CD4-positive, alpha-beta T cell treated with Interleukin-1 beta for 1 hour (primary cell): ENCODE results near the gene MAP2K5.

Experiments used
- DNase-seq, 2 donors: peaks; one replicate each; pipeline ENCODE4 v3.0.0-alpha.2; 2020 to 2022

The MAP2K5 gene

DNA sequence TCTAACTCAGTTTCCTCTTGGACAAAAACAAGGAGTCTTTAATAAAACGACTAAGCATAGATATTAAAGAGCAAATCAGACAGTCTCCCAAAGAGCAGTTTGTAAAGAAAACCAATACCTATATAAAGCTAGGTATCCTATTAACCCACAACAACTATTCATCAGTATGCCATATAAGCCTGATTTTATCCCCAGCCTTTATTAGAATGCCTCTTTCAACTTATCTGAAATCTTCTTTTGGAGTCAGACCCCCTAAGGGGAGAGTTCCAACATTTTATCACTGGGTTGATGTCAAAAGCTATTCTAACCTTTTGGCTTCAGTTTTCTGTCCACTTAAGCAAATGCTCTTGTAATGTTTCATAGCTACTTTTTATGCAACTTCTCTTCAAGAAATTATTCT, 17.8 kb downstream of the MAP2K5 start:
- no peak for DNase-seq

DNA sequence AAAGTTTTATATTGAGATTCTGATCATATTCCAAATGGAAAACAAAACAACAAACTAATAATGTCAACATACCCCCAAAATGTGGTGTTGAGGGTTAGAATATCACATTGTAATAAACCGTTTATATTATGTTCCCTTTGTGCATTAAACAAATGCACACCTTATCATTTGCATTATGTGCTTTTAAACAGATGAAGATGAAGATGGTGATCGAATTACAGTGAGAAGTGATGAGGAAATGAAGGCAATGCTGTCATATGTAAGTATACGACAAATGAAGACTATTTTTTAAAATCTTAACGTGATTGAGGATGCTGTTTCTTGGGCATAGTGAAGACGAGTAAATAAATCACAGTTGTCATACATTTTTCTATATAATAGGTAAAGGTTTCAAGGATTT, 20.6 kb downstream of the MAP2K5 start:
- no peak for DNase-seq

DNA sequence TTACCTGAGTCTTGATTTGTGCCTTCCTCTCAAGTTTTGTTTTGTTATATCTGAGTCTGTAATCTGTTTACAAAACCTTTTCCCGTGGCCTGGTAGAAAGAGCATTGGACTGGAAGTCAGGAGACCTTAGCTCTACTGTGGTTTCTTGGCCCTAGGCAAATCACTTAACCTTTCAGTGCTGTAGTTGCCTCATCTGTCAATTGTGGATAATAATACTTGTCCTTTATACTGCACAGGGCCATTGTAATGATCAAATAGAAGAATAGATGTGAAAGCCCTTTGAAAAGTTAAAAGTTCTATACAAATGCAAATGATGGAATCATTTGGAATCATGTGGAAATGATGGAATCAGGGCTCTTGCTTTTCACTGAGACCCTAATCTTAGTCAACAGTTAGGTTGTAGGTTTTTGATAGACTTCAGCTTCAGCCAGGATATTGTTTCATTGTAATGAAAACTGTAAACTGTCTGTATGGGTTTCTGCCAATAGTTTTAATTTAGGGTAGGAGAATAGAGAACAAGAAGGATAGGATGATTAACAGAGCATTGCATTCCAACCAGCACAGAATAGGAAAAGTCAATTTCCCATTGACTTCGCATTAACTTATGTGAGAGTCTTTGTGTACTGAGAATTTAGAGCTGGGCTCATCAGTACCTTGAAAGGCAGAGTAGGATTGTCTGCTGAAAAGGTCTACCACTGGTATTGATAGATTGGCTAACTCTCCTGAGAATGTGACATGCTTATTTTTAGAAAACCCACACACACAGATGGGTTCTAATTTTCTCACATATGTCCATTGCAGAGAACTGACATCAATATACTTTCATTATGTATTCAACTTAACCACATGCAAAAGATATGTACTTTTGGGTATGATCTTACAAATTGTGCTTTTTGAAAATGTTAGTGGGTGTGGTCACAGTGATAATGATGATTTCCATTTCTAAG, 21.8 kb downstream of the MAP2K5 start:
- no peak for DNase-seq

DNA sequence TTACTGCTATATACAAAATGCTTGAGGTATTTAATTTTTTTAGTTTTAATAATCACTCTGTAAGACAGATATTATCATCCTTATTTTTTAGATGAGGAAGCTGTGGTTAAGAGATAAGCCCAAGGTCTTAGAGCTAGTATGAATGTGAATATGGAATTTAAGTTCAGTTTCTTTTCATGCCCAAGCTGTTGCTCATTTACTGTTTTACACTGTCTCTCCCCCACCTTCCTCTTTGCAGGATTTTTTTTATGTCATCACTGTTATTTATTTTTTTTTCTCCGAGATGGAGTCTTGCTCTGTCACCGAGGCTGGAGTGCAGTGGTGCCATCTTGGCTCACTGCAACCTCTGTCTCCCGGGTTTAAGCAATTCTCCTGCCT, 22.5 kb downstream of the MAP2K5 start:
- DNase-seq, result no peak

DNA sequence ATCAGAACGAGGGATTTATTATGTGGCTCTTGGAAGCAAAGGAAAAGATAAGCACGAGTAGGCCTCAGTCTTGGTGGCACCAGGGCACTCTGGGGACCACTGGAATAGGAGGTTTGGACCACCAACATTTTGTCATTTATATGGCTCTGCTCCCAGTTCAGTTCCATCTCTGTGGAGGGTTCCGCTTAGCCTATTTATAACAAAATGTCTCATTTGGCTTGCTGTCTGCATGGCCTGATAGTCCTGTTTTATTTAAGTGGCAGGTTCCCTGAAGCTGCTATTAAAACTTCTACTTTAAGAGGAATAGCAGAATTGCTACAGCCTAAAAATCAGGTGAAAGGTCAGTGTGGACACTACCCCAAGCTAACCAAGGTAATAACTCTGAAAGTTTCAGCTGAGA, 27.2 kb downstream of the MAP2K5 start:
- DNase-seq, result no peak

DNA sequence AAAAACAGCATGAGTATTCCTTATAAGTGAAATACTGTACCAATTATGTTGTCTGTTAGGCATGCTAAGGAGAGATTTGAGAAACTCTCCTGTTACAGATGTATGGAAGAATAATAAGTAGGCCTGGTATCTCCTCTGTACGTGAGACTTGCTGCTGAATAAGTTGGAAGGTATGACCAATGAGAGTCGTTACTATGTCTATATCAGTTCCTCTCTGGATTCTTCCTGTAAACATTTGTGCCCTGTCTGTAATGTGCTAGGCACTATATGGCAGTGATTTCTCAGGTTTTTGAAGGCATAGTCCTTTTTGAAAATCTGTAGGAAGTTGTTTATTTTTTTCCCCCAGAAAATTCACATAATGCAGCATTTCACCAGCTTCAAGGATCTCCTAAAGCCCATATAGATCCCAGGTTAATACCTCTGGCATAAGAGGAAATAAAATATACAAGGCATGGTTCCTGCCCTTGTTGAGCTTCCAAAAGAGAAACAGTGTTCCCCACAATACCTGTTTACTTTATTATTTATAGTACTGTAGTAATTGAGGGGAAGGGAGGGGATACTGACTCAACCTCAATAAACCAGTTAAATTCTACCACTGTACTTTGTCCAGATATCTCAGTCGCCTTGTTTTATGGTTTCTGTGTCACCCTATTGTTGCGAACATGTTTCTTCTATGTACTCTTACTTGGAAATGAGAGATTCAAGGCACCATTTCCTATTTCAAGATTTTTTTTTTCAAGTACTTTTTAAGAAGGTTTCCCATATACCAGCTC, 28.6 kb downstream of the MAP2K5 start:
- DNase-seq, result no peak

DNA sequence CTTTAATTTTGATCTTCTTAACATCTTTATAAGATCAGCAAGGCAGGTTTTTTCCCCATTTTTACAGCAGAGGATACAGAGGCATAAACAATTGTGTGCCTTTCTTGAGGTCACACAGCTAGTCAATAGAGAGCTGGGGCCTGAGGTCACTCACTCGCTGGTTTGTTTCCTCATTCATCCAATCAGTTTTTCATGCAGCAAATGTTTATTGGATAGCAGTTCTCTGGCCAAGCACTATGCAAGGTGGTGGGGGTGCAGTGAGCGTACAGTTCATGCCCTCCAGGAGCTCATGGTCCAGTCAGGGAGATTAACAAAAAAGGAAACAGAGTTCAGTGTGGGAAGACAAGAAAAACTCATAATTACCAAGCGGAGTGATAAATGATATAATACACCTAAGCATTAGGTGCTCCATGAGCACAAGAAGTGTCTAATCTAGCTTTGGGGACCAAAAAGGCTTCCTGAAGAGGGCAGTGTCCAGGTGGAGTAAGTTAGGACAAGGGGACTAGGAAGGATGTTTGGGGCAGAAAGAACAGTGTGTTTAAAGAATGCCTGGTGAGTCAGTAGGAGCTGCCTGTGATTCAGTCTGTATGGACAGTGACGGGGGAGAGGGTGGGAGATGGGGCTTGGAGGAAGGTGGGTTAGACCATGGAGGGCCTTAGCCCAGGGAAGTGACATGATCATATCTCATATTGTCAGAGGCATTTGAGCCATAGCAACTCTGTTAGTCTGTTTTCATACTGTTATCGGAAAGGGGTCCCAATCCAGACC, 29.3 kb downstream of the MAP2K5 start:
- DNase-seq, result no peak

DNA sequence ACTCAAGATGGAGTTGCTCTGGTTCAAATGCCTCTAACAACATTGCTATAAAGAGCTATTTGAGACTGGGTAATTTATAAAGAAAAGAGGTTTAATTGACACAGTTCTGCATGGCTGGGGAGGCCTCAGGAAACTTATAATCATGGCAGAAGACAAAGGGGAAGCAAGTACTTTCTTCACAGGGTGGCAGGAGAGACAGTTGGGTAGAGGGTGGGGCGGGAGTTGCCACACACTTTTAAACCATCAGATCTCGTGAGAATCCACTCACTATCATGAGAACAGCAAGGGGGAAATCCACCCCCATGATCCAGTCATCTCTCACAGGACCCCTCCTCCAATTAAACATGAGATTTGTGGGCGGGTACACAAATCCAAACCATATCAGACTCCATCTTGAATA, 30.7 kb downstream of the MAP2K5 start:
- DNase-seq, result no peak

DNA sequence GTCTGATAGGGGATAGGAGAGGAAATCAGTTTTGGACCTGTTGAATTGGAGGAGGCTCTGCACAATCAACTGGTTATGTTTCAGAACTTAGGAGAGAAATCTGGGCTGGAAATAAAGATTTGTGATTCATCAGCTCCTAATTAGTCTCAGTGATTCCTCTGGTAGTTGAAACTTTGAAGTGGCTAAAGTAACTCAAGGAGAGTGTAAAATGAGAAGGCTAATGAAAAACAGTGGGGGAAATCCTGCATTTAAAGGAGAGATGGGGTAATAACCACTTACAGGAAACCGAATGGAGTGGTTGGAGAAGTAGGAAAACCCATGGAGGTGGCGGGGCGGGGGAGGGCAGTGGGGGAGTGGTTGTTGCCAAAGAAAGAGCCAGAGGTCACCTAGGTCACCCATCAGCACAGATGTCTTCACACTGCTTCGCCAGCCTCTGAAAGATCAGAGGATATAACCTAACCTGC, 32.6 kb downstream of the MAP2K5 start:
- DNase-seq, result no peak

DNA sequence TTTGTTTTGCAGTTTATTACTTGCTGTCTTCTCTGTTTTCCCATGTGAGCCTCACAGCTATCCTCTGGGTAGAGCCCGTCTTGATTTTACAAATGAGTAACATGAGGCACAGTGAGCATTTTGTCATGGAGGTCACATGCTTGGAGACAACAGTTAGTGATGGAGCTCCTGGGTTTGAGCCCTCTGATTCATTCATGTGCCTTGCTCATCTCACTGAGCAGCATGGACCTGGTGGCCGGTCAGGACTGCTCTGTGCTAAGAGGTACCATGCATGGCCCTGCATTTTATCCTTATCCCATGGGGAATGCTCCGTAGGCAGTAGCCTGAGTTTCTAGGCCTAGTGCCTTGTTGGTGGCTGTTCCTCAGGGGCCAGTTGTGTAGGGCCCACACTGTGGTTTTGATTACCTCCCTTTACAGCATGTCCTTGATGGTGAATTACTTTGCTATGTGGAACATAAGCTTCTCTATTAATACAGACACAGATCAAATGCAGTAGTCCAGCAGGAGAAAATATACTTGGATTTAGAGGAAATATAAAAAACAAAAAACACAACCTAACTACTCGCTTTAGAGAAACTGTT, 35.6 kb downstream of the MAP2K5 start:
- DNase-seq, result no peak

DNA sequence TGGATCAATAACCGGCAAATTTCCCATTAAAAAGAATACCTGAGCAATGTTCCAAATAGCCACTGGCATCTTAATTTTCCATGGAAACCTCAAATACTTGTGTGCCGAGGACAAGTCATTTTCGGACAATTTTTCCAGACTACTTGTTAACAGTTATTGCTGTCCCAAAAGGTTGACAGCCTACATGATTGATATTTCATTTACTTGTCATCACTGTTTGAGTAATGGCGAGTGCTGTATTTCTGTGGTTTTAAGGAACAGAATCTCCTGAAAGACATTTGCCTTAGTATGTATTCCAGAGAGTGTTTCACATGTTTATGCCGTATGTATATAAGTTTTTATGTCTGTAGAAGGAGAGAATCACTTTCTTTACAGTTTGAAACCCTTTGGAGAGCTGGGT, 36.7 kb downstream of the MAP2K5 start:
- no peak for DNase-seq

DNA sequence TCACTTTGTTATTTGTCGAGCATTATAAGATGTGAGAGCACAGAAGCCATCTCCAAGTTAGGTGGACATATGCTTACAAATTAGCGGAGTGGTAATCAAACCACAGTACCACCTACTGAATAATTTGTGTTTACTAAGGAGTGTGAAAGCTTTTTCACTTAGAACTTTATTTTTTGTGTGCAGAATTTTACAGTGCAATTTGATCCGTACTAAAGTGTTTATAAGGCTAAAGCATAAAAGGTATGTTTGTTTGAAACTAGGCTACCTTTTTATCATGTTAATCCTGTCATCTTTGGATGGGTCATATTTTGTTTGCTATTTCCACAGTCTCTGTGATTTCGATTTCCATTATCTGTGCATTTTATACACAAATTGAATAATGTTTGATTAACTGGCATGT, 37.5 kb downstream of the MAP2K5 start:
- no peak for DNase-seq

DNA sequence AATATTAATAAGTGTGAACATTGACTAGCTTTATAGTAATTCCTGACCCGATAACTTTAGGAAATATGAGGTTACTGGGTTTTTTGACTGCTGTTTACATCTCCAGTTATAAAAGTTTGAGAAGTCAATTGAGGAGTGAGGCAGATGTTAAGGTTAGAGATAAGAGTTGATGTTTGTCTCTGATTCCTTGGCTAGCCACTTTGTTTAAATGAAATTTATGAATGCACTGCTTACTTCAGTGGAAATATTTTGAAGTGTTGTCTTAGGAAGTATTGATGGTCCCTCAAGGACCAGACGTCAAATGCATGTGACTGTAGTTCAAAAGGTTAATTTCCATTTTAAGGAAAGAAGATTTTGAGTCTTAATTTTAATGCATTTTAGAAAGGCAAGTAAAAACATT, 41.7 kb downstream of the MAP2K5 start:
- DNase-seq, result no peak

DNA sequence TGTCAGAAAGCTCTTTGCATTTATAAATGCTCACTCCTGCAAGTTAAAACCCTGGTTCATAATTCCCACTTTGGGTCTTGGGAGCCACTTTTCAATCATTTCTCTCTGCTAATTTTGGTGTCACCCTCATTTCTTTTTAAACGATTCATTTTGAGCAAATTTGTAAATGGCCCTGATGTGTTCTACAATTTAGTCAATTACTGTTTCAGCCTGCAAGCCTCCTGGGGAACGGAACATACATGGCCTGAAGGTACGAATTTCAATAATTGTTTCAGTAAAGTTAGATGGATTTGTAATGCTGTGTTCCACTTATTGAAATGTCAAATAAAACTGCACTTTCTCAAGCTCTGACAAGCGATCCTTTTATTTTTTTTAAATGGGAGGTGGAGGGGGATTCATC, 43.2 kb downstream of the MAP2K5 start:
- DNase-seq, result no peak

DNA sequence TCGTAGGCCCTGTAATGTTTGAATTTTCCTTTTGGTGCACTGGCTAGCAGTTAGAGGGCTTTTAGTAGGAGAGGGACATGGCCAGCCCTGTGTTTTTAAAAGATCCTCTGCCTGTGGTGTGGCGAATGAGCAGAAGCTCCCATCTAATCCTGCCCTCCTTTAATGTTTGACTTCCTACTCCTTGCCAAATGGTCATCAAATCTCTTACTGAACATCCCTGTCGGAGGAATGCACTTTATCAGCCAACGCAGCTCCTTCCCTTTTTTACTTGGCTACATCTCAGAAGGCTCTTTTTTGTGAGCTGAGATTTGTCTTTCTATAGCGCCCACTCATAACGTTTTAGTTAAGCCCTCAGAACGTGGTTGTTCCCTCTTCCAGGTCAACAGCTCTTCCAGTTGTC, 44.8 kb downstream of the MAP2K5 start:
- no peak for DNase-seq

DNA sequence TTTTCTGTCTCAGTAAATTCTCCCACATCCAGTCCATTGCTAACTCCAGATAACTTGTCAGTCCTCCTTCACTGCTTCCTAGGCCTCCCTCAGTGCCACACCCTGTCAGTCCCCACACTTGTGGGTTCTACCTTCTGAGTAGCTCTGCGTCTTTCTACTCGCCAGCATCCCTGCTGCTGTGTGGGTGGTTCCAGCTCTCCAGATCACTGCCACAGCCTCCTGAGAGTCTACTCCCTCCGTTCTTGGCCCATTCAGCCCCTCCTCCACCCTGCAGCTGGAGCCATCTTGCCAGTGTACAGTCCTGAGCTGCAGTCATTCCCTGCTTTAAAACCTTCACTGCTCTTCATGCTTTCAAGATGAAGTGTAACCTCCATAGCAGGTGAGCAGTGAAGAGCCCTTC, 45.3 kb downstream of the MAP2K5 start:
- no peak for DNase-seq

DNA sequence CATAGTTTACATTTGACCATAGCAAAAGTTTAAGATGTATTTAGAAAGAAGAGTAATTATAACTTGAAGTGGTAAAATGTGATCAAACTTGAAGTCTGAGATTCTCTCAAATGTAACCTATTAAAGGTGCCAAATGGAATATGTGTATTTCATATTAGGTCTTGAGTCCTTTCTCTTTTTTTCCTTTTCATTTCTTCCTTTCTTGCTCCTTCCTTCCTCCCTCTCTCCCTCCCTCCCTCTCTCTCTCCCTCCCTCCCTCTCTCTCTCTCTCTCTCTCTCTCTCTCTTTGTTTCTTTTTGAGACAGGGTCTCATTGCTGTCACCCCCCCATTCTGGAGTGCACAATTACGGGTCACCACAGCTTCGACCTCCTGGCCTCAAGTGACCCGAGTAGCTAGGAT, 47.7 kb downstream of the MAP2K5 start:
- DNase-seq, result no peak

DNA sequence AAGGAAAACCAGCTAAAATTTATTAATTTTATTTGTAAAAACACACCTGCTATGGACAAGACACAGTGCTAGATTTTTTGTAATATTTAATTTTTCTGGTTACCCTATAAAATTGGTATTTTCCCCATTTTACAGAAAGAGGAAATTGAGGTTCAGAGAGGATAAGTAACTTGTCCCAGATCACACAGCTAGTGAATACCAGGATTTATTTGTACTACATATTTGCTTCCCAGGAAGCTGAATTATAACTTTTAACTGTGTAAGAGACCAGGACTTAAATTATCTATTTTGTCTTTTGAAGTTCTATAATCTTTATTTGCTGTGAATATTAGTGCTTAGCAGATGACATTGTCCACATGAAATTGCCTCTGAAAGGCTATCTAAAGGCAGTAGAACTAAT, 49.7 kb downstream of the MAP2K5 start:
- DNase-seq, result no peak

DNA sequence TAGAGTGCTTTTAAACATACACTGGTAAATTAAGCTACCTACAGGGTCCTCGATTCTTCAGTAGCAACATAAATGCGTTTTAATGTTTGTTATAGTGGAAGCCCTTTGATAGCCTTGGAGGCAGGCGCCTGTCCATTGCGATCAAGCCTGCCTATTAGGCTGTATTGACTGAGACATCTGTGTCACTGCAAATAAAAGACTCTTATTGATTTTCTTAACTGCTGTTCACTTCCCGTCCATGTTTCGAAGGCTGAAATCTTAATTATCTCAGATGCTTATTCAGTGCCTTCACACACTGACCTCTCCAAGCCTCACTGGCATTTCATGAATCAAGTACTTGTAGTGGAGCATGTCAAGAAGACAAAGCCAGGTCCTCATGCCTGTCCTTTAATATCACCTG, 51.1 kb downstream of the MAP2K5 start:
- DNase-seq, result no peak

DNA sequence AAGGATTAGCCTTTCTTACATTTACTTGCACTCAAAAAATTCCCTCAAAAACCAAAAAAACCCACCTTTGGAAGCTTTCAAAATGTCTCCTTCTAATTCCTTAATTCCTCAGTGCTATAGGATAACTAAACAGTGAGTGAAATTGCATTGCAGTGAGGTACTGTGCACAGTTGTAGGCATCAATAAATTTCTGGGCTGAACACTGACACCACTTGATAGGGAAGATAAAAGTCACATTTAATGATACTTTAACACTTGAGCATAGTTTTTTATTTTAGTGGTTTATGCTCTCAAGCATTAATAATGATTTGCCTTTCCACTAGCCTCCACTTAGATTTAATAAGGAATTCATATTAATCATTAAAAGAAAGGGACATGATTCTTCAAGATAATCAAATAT, 52.3 kb downstream of the MAP2K5 start:
- DNase-seq, result no peak

DNA sequence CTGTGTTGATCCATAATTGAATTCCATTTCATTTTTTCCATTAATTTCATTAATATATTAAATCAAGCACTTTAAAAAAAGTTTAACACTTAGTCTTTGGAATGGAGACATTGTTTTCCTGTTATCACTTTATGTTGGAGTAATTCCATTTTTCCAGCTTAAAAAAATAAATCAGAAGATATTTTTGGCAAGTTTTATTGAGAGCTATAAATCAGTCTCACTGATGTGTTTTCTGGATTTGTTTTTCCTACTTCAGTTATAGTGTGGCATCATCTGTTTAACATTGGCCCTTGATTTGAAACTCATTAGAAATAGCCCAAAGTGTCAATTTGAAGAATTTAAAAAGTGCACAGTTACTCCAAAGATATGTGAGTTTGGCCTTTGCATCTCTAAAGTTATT, 53.1 kb downstream of the MAP2K5 start:
- DNase-seq, result no peak

DNA sequence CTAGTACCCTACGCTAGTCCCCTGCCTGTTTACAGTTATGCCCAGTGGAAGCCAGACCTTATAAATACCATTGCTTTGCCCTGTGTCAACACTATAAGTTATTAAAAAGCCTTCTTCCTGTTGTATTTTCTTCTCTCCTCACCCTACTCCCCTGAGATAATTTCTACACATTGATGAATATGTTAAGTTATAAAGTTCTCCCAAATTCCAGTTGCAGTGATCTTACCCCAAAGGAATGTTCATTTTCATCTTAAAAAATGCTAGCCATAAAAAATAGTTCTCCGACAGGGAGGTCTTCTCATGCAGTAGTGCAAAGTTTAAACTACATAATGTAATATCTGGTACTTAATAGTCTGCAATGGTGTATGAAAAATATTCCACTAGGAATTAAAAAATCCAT, 58.6 kb downstream of the MAP2K5 start:
- no peak for DNase-seq

DNA sequence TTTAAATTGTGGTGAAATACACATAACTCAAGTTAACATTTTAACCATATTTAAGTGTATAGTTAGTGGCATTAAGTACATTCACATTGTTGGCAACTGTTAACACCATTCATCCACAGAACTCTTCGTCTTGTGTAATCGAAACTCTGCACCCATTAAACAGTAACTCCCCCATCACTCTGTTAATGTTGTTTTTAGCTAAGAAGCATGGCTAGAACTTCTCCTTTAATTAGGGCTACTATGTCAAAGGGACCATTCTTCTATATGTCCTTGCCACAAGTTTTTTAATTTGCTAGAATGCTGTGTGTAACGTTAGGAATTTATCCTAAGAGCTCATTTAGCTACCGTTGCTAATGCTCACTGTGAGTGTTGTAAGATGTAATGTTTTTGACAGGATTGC, 60.6 kb downstream of the MAP2K5 start:
- DNase-seq, result no peak
